ENCODE results near the gene C1GALT1. TPM values are rescaled to one million over a fixed set of nuclear protein-coding genes. Genes with fewer than 3 reads are reported as not detected.

C1GALT1 gene
- polyA plus RNA-seq, 3 donors, result 40.8 to 46.8 (median 42.0) TPM

DNA sequence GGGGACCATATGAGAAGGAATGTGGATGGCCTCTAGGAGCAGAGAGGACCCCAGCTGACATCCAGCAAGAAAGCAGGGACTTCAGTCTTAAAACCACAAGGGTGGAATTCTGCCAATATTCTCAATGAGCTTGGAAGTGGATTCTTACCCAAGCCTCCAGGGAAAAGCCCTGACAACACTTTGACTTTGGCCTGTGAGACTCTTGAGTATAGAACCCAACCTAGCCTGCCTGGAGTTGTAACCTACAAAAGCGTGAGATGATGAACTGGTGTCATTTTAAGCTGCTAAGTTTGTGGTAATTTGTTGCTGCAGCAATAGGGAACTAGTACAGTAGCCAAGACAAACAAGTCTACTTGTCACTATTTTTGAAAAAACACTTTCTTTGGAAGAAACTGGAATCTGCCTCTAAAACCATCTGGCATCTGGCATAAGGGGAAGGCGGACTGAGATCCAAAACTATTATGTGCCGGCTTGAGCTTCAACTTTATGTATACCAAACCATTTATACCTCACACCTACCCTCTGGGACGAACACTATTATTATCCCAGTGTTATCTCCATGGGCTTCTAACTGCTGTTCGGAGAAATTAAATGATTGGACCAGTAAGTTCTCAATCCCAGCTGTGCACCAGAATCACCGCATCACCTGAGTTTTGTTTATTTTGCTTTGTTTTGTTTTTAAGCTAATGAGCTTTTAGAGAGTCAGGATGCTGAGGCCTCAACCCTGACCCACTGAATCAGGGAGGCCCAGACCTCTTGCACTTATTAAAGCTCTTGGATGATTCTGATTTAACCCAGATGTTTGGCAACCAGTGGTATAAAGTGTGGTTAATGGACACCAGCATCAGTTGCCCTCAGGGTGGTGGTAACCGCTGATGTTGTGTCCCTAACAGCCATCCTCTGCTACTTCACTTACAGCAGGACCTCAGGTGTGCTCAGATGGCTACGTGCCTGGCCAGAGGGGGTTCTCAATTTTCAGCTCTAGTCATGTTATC is 83.0 kb downstream of the C1GALT1 start:
- DNase-seq (ENCODE audit: low read depth in 3 of 3, low spot score in 2 of 3), result peak in 1 of 3 donors; percentile 8

DNA sequence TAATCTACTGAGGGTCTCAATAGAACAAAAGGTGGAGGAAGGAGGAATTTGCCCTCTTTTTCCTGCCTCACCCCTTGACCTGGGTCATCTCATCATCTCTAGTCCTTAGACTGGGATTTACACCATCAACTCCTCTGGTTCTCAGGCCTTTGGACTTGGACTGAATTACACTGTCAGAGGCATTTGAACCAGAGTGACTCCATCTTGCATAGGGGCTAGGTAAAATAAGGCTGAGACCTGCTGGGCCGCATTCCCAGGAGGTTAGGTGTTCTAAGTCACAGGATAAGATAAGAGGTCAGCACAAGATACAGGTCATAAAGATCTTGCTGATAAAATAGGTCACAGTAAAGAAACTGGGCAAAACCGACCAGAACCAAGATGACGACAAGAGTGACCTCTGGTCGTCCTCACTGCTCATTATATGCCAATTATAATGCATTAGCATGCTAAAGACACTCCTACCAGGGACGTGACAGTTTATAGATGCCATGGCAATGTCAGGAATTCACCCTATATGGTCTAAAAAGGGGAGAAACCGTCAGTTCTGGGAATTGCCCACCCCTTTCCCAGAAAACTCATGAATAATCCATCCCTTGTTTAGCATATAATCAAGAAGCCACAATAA is 84.0 kb downstream of the C1GALT1 start:
- no peak for DNase-seq (ENCODE audit: low read depth in 3 of 3, low spot score in 2 of 3)

DNA sequence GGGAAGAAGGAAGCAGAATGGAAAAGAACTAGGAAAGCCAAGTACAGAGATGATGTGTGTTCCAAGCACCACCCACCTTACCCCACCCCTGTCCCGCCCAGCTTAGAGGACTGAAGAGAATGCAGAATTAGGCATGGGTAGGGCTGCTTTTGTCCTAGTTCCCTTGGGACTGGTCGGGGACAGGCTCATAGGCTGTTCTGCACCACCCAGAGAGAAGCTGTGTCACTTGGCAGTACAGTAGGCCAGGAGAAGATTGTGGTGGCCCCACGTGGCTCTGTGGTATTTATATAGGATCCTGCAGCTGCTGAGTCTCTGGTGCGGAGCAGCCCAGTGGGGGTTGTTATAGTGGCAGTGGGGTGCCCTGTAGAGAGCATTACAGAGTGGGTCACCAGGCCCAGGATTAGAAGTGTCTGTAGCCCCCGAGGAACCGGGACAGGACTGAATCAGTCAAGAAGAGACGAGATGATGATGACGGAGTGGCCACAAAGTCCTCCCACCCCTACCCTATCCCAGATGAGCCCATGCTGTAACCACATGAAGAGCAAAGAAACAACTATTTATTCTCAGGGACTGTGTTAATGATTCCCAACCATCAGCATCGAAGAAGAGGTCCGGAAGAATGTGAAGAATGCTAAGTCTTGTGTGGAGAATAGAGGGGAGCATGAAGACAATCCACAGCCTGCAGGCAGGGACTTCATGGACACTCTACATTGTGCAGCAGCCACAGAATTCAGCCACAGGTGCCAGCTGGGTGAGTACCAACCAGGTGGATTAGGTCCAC is 88.9 kb downstream of the C1GALT1 start:
- no peak for DNase-seq (ENCODE audit: low read depth in 3 of 3, low spot score in 2 of 3)

DNA sequence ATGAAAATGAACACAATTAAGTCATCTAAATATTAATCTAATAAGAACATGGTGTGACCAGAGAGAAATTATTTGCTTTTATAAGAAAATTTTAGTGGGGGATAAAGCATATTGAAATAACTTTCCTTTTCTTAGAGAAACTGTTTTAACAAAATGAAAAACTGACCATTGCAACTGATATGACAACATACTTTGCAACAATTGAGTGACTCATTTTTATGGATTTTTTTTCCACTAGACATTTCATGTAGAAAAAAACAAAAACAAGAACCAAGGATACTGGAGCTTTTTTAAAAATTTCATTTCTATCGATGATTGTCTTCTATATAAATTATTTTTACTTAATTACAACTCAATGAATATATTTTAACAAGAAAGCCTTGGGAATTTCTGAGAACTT is 90.0 kb downstream of the C1GALT1 start:
- DNase-seq (ENCODE audit: low read depth in 3 of 3, low spot score in 2 of 3), result no peak

DNA sequence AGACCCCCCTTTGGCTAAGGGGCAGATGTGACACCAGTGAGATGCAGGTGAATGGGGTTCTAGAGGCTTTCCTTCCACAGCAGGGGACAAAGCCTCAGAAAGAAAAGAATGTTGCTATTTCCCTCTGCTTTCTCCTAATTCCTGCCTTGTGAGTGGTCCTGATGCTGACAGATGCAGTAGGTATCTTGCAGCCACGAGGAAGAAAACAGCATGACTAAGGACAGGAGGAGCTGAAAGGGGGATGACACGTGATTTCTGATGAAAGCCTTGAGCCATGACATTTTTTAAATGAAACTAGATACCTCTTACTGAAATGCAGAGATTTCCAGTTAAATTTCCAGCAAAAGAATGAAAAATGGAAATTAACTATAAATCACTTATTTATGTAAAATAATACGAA is 92.4 kb downstream of the C1GALT1 start:
- DNase-seq (ENCODE audit: low read depth in 3 of 3, low spot score in 2 of 3), result no peak

DNA sequence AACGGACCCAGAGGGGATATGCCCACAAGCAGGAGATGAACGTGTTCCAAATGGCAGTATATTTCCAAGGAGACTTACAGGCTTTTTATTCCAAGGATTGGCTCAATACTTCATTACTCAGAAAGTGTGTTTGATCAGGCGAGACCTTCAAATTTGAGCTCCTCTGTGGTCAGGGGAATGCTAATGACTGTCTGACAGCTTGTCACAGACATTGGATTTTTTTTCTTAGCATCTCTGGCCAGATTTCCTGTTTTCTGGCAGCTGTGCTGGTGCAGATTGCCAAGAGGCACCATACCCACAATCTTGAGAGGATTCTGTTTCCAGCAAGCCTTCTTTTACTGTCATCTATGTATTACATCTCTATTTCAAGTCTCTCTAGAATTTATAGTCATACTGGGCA is 93.8 kb downstream of the C1GALT1 start:
- no peak for DNase-seq (ENCODE audit: low read depth in 3 of 3, low spot score in 2 of 3)

DNA sequence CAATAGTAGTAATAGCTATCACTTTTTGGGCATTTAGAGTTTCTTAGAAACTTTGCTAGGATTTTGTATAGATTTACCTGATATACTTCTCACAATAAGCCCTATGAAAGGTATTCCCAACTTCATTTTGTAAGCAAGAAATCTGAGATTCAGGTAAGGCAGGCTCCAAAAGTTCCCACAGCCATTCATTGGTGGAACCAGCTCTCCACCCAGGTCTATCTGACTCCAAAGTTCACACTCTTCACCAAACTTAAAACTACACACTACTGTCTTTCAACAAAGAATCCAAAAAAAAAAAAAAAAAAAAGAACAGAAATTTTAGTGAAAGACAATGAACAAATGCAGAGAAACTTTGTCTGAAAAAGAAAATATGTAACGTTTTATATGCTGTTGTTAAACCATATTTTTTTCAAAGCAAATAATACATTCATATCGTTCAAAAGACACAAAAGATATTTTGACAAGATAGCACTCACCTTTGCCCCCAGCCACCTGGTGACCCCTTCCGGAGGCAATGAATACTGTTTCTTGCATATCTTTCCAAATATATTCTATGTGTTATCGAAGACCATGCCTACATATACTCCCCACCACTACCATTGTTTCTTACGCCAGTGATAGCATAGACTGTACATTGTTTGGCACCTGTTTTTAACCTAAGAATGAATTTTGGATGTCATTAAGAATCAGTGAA is 108.2 kb downstream of the C1GALT1 start:
- DNase-seq (ENCODE audit: low read depth in 3 of 3, low spot score in 2 of 3), result no peak

DNA sequence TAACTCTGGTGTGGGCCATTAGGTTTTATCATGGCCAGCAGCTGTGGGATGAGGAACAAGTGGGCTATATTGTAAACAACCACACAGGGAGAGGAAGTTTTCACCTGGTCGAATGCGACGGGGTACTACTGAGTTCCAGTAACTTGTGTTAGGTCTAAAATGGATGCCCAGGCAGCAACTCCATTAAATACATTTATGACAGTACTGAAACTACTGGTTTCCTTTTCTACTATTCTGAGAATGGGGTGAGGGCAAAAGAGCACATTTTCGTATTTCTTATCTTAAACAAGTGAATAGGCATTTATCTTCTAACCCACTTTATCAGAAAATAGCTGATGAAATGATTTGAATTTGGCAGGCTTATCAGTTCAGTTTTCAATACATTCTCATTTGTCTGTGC is 109.7 kb downstream of the C1GALT1 start:
- no peak for DNase-seq (ENCODE audit: low read depth in 3 of 3, low spot score in 2 of 3)

DNA sequence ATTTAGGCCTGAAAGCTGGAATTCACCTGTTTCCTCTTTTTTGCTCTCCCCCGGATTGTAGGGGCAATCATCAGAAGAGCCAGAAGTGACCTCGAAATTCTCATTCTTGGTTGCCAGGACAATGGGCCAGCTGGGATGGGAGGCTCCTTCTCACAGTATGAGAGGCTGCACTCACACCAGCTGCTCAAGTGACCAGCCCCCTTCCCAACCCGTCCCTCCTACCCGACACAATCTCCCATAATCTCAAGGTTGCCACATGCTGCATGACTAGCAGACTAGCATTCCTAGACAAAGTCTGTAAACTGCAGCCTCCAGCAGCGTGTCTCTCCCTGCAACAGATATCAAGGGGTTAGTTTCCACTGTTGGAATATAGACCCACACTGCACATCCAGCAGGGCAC is 110.3 kb downstream of the C1GALT1 start:
- no peak for DNase-seq (ENCODE audit: low read depth in 3 of 3, low spot score in 2 of 3)

DNA sequence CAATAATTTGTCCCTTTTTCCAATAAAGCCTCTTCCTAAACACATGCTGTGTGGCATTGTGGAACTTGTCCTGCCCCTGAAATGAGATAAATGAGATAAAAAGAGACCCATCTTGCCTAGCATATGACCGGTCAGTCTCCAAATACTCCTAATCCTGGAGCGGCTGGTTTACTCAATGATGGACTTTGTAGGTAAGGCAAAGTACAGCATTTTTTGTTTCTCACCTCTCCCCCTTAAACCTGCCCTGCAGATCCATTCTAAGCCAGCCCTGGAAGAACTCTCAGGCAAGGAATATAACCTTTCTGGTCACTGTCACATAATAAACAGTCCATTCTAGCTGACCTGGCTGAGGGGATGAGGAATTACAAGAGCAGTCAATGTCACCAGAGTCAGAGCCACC is 110.7 kb downstream of the C1GALT1 start:
- DNase-seq (ENCODE audit: low read depth in 3 of 3, low spot score in 2 of 3), result no peak

DNA sequence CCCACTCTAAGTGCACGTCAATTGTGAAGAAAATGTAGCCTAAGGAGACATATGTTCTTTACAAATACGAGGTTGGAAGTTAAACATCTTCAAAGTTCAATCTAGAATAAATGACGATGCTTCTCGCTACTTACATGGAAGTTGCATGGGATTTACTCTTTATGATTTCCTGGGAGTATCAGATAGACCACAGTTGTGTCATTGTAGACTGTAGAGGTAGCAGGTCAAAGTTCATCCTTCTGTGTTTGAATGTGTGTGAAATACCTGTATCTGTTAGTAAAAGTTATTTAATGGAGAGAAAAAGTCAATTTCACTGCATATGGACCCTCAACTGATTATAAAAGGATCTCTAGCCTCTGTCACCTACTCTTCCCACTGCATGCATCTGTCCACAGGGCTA is 112.6 kb downstream of the C1GALT1 start:
- DNase-seq (ENCODE audit: low read depth in 3 of 3, low spot score in 2 of 3), result no peak

Data from right renal cortex interstitium (tissue), 3 donors.